Right lobe of liver (tissue), 6 donors: ENCODE measurements around the gene HBA1. TPM values are rescaled to one million over a fixed set of nuclear protein-coding genes. Genes with fewer than 3 reads are reported as not detected.
A peak's percentile ranks its signal among the peaks of the same experiment; 100 is the strongest.
"Not testable (repeated sequence)": the region's sequence is repeated elsewhere in the genome, so short reads cannot be mapped to it uniquely, and the experiment has no call there.

Experiments used
- ATAC-seq, 4 donors: fragments of 200-7000 bp; cut with Tn5 transposase; one replicate each; pipeline ENCODE4 v1.9.1; 2020; ENCODE audit warnings: mild to moderate bottlenecking in 4 of 4, moderate library complexity in 4 of 4
- DNase-seq, 3 donors: peaks; one replicate each; pipeline ENCODE4 v3.0.0-alpha.2; 2020
- H3K27ac ChIP-seq, 3 donors: fragments of 200-600 bp; one replicate each; pipeline ENCODE4 v1.8.0; 2022
- H3K27me3 ChIP-seq, 2 donors: fragments of 200-600 bp; one replicate each; pipeline ENCODE4 v1.8.0; 2022
- H3K36me3 ChIP-seq, 4 donors: fragments of 200-600 bp; sonication (generic) in 1 of 4; one replicate each; pipeline versions ENCODE4 v1.5.1 to v1.8.0; 2017 to 2022; ENCODE audit warnings: control low read depth in 1 of 4
- H3K4me1 ChIP-seq, 4 donors: fragments of 200-600 bp; sonication (generic) in 1 of 4; one replicate each; pipeline versions ENCODE4 v1.5.1 to v1.8.0; 2017 to 2022; ENCODE audit warnings: control low read depth in 1 of 4
- H3K4me3 ChIP-seq, 3 donors: fragments of 200-600 bp; one replicate each; pipeline ENCODE4 v1.8.0; 2022
- H3K9me3 ChIP-seq, 4 donors: fragments of 200-600 bp; sonication (generic) in 1 of 4; one replicate each; pipeline versions ENCODE4 v1.5.1 to v1.8.0; 2017 to 2022; ENCODE audit warnings: control low read depth in 1 of 4
- POLR2A ChIP-seq: fragments of 450-650 bp; IDR thresholded peaks from one replicate; pipeline ENCODE4 v1.6.1; 2017; ENCODE audit warnings: antibody characterized with exemption, mild to moderate bottlenecking
- WGBS: methylation state at CpG from one replicate; pipeline ENCODE4 v1.1.6; 2018; ENCODE audit warnings: low coverage, low lambda C conversion rate; ENCODE audit not compliant: insufficient coverage; ENCODE audit errors: missing lambda C conversion rate; 5-methylcytosine and 5-hydroxymethylcytosine counted together
- intact Hi-C, 2 donors: fragments of 100-400 bp; cut with DNase I; formaldehyde crosslinking; loops; one replicate each; pipeline versions ENCODE4 v1.11.2 to v1.14.1; 2022
- total RNA-seq, 6 experiments: library from RNA; depleted of rRNA in 2 of 6; stranded (reverse); fragments of >200 nt in 2 of 6; fragmentation: NEBNext Ultra II Directional in 3 of 6; extraction: Animal tissue kit (Norgen Biotek cat#: 25700) in 3 of 6; gene quantifications; one replicate each; pipeline versions ENCODE4 v1.1.0 to v1.2.4, GENCODE V29; 2016 to 2023
- TF ChIP-seq, protein P1 (sequence below), 4 donors: fragments of 200-600 bp in 3 of 4; fragments of 450-650 bp in 1 of 4; IDR thresholded peaks; one replicate each; pipeline versions ENCODE4 v1.5.1 to v1.8.0; 2016 to 2022; ENCODE audit warnings: antibody characterized with exemption in 4 of 4, mild to moderate bottlenecking in 2 of 4
- donor health status: DM: no; HTN: yes; CAD: no.
- donor health status: DM: no; HTN: no; CAD: no.
- donor health status: DM: no; HTN: no; CAD: no.
- donor health status: DM: no; HTN: yes; CAD: no.
- donor health status: DM: no; HTN: yes; CAD: no.

HBA1 gene
- total RNA-seq, 6 experiments from 2014 or later, result 8.0 to 789 (median 84.3) TPM

DNA sequence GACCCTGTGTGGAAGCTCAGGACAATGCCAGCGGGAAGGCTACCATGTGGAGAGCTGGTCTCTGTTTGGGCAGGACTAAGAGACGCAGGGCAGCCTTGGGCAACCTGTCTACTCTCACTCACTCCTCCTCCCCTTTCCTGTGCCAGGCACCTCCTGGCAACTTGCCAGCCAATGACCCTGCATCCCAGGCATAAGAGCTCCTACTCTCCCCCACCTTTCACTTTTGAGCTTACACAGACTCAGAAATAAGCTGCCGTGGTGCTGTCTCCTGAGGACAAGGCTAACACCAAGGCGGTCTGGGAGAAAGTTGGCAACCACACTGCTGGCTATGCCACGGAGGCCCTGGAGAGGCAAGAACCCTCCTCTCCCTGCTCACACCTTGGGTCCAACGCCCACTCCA lies 8.1 kb upstream of the HBA1 start:
- DNase-seq, result no peak
- Histone ChIP-seq H3K36me3 (no peaks in the 10 kb centered on the region), H3K4me3 (no peak overlapping the region), H3K4me1 (peaks cover 0 to 7% (median 0%) of the 10 kb centered on the region in 4 donors), H3K27ac (no peak overlapping the region), H3K9me3 (no peaks in the 10 kb centered on the region), H3K27me3 (peaks cover 17 to 43% of the 10 kb centered on the region in 2 donors)
- ATAC-seq, result no peak
- TF ChIP-seq, protein P1, sequence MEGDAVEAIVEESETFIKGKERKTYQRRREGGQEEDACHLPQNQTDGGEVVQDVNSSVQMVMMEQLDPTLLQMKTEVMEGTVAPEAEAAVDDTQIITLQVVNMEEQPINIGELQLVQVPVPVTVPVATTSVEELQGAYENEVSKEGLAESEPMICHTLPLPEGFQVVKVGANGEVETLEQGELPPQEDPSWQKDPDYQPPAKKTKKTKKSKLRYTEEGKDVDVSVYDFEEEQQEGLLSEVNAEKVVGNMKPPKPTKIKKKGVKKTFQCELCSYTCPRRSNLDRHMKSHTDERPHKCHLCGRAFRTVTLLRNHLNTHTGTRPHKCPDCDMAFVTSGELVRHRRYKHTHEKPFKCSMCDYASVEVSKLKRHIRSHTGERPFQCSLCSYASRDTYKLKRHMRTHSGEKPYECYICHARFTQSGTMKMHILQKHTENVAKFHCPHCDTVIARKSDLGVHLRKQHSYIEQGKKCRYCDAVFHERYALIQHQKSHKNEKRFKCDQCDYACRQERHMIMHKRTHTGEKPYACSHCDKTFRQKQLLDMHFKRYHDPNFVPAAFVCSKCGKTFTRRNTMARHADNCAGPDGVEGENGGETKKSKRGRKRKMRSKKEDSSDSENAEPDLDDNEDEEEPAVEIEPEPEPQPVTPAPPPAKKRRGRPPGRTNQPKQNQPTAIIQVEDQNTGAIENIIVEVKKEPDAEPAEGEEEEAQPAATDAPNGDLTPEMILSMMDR (IDR thresholded peaks at IDR 0.05), result no peak
- TF ChIP-seq POLR2A, result no peak
- 36% methylated on average over 5 of the region's 6 CpGs for WGBS
- intact Hi-C loops, result no loop called here

DNA sequence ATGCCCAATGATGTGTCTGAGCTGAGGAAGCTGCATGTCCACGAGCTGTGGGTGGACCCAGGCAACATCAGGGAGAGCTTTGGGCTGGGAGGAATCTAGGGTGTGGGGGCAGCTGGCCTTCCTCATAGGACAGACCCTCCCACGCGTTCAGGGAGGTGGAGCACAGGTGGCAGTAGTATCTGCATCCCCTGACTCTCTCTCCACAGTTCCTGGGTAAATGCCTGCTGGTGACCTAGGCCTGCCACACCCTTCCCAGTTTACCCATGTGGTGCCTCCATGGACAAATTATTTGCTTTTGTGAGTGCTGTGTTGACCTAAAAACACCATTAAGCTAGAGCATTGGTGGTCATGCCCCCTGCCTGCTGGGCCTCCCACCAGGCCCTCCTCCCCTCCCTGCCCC lies 7.5 kb upstream of the HBA1 start:
- DNase-seq, result no peak
- no peak for ATAC-seq
- intact Hi-C loops, result no loop called here
- no peaks in the 10 kb centered on the region for H3K36me3 ChIP-seq
- peaks cover 0 to 7% (median 0%) of the 10 kb centered on the region in 4 donors for H3K4me1 ChIP-seq
- 0% methylated on average over 3 of the region's 3 CpGs for WGBS
- H3K9me3 ChIP-seq, result no peaks in the 10 kb centered on the region
- no peak overlapping the region for H3K4me3 ChIP-seq
- H3K27me3 ChIP-seq, result peaks cover 17 to 43% of the 10 kb centered on the region in 2 donors
- H3K27ac ChIP-seq, result no peak overlapping the region
- no peak for TF ChIP-seq POLR2A
- TF ChIP-seq, protein P1 (IDR thresholded peaks at IDR 0.05), result no peak

DNA sequence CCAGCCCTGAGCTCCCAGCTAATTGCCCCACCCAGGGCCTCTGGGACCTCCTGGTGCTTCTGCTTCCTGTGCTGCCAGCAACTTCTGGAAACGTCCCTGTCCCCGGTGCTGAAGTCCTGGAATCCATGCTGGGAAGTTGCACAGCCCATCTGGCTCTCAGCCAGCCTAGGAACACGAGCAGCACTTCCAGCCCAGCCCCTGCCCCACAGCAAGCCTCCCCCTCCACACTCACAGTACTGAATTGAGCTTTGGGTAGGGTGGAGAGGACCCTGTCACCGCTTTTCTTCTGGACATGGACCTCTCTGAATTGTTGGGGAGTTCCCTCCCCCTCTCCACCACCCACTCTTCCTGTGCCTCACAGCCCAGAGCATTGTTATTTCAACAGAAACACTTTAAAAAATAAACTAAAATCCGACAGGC lies 6.4 kb upstream of the HBA1 start:
- H3K4me3 ChIP-seq, H3K36me3 ChIP-seq, H3K27ac ChIP-seq, H3K4me1 ChIP-seq, H3K9me3 ChIP-seq, intact Hi-C loops: not testable (repeated sequence)
- DNase-seq (peak in 1 of 3 donors; percentile 38), ATAC-seq (peak; percentile 52 to 79 (median 64))
- H3K27me3 ChIP-seq, result peaks cover 17 to 42% of the 10 kb centered on the region in 2 donors
- WGBS, result 0% methylated on average over 3 of the region's 5 CpGs

GRCh38 chr16:170788-171187 lies 5.7 kb upstream of the HBA1 start:
- peaks cover 15 to 35% of the 10 kb centered on the region in 2 donors for H3K27me3 ChIP-seq
- H3K4me1 ChIP-seq, result peaks cover 0 to 2% (median 0%) of the 10 kb centered on the region in 4 donors
- H3K4me3 ChIP-seq, result no peak overlapping the region
- DNase-seq (no peak), ATAC-seq (no peak)
- WGBS, result 0% methylated on average over 1 of the region's 1 CpG
- no peak for TF ChIP-seq POLR2A
- TF ChIP-seq, protein P1 (IDR thresholded peaks at IDR 0.05), result no peak
- H3K36me3 ChIP-seq, result no peaks in the 10 kb centered on the region
- intact Hi-C loops, result no loop called here
- H3K27ac ChIP-seq, result no peak overlapping the region
- H3K9me3 ChIP-seq, result no peaks in the 10 kb centered on the region

- ATAC-seq, H3K4me3 ChIP-seq, H3K9me3 ChIP-seq, intact Hi-C loops, H3K36me3 ChIP-seq, H3K27ac ChIP-seq, DNase-seq, H3K4me1 ChIP-seq: not testable (repeated sequence)
- no CpG with 5 or more reads among the region's 74 CpGs for WGBS
- H3K27me3 ChIP-seq, result peaks cover 4 to 19% of the 10 kb centered on the region in 2 donors
Observed at GRCh38 chr16:172374-172941, 4.0 kb upstream of the HBA1 start, which contains the start of gene HBA2. HBA2 (plus strand) TSS chr16:172876; CDS start chr16:172913, 37 bp downstream.

- H3K27me3 ChIP-seq, result peaks cover 4 to 16% of the 10 kb centered on the region in 2 donors
- H3K4me3 ChIP-seq, H3K27ac ChIP-seq, H3K4me1 ChIP-seq, intact Hi-C loops, DNase-seq, H3K36me3 ChIP-seq, ATAC-seq, H3K9me3 ChIP-seq: not testable (repeated sequence)
- no CpG with 5 or more reads among the region's 44 CpGs for WGBS
Observed at GRCh38 chr16:173211-173854, 3.1 kb upstream of the HBA1 start.

- H3K27ac ChIP-seq, H3K9me3 ChIP-seq, H3K4me3 ChIP-seq, intact Hi-C loops, H3K4me1 ChIP-seq, H3K36me3 ChIP-seq: not testable (repeated sequence)
- 22% methylated on average over 5 of the region's 13 CpGs for WGBS
- H3K27me3 ChIP-seq, result peaks cover 4 to 17% of the 10 kb centered on the region in 2 donors
- peak in 3 of 4 donors; percentile 28 to 63 (median 41) for ATAC-seq
- DNase-seq, result peak in 1 of 3 donors; percentile 41
Observed at GRCh38 chr16:173928-174769, 2.3 kb upstream of the HBA1 start.
